ENCODE data around the gene ATP6V0A1.
A peak's percentile ranks its signal among the peaks of the same experiment; 100 is the strongest.

Gene ATP6V0A1

DNA sequence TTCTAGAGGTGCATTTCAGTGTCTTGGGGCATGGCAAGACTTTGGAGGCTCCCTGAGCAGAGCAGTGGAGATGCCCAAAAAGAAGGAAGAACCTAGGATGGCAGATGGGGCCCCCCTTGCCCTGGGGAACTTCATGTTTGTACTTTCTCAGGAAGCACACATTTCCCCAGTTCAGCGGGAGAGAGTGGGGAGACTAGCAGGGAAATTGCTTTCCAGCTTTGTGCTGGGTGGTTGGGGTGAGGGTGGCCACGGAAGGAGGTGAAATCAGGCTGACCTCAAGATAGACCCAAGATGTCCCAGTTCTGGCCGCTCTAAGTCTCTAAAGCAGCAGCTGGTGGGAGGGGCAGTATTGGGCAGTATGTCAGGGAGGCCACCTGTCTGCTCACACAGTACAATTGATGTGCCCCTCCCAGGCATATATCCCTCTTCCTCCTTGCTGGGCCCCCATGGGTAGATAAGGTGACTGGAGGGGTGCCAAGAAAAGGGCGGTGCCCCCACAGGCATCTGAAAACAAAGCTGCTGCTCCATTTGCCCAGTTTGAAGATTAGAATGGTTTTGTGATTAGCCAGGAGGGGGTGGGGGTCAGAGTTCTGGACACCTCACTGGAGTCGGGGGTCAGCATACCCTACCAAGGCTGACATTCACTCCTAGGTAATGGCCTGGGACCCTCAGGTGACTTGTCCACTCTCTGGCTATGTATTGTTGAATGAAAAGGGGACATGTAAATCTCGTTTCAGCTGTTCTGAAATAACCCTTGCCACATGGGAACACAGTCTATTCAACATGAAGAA lies 60.3 kb downstream of the ATP6V0A1 start:
- no peaks in the 10 kb centered on the region for H3K9me3 ChIP-seq
- H3K27me3 ChIP-seq = no peaks in the 10 kb centered on the region
- peak overlapping the region; percentile 92 for H3K27ac ChIP-seq
- DNase-seq = peak in 1 of 2 donors; percentile 78
- no peak for TF ChIP-seq CTCF (IDR thresholded peaks at IDR 0.05)
- peaks cover 0 to 32% (median 10%) of the 10 kb centered on the region in 3 donors for H3K36me3 ChIP-seq
- H3K4me3 ChIP-seq = no peak overlapping the region
- intact Hi-C loops (cut with DNase I; ENCODE audit: low total_unique reads) = loop anchor here (5.0 kb wide), 2 partner anchors 112 to 197 kb away; no protein-coding TSS in a partner anchor
- peaks cover 18 to 91% (median 80%) of the 10 kb centered on the region in 4 donors for H3K4me1 ChIP-seq

DNA sequence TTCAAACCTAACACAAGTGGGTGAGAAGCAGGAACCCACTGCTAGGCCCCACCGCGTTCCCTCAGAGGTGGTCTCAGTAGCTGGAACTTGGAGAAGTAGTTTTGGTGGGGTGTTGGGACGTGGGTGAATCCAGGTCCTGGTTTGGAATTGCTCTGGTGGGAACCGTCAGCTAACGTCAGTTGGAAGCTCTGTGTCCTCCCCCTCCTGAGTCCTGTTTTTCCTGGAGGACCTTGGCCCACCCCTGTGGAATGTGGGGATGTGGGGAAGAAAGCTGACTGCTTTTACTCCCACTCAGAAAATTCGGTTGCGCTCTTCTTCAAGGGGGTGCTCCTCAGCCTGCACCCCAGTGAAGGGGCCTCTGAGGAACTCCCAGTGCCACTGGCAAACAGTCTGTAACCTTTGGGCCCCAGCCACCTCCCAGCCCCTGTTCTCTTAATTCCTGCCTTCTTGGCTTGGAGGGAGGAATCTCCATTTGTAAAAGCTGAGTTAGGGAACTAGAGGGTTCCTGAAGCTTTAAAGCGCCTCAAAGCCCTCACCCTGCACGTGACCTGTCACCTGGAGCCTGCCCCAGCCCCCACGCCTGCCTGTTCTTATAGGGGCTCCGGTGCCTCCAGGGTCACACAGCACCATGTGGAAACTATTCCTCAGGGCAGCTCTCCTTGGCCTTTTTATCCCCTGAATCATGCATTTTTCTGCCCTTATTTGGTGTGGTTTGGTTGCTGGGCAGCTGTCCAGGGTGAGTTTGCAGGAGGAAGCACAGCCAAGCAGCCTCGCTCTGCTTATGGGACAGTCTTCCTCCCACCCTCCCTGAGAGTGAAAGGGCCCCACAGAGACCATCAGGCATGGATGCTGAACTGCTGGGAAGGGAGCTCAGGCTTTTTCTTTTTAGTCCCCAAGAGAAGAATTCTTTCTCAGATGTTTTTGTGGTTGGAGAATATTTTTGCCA lies 61.1 kb downstream of the ATP6V0A1 start:
- TF ChIP-seq CTCF (IDR thresholded peaks at IDR 0.05) = no peak
- peak overlapping the region; percentile 92 for H3K27ac ChIP-seq
- intact Hi-C loops (cut with DNase I; ENCODE audit: low total_unique reads) = loop anchor here (5.0 kb wide), 3 partner anchors 98 to 198 kb away; partner anchors contain the start of gene CAVIN1
- H3K36me3 ChIP-seq = peaks cover 0 to 23% (median 2%) of the 10 kb centered on the region in 3 donors
- peak; percentile 98 for DNase-seq
- H3K4me3 ChIP-seq = peak overlapping the region; percentile 5 to 16
- H3K4me1 ChIP-seq = peaks cover 18 to 93% (median 85%) of the 10 kb centered on the region in 4 donors
- H3K9me3 ChIP-seq = no peaks in the 10 kb centered on the region
- H3K27me3 ChIP-seq = no peaks in the 10 kb centered on the region

- peak overlapping the region in 1 of 2 donors; percentile 5 for H3K4me3 ChIP-seq
- H3K36me3 ChIP-seq = peaks cover 0 to 21% (median 0%) of the 10 kb centered on the region in 3 donors
- no peaks in the 10 kb centered on the region for H3K9me3 ChIP-seq
- no peak for DNase-seq
- peak overlapping the region; percentile 92 for H3K27ac ChIP-seq
- no peak for TF ChIP-seq CTCF (IDR thresholded peaks at IDR 0.05)
- H3K27me3 ChIP-seq = no peaks in the 10 kb centered on the region
- H3K4me1 ChIP-seq = peaks cover 18 to 97% (median 88%) of the 10 kb centered on the region in 4 donors
- intact Hi-C loops (cut with DNase I; ENCODE audit: low total_unique reads) = loop anchor here (5.0 kb wide), 1 partner anchor 98 kb away; the partner anchor contains the start of gene CAVIN1
Observed at GRCh38 chr17:42520540-42520951, 61.9 kb downstream of the ATP6V0A1 start.

GRCh38 chr17:42521036-42521435 lies 62.4 kb downstream of the ATP6V0A1 start:
- peaks cover 0 to 16% (median 0%) of the 10 kb centered on the region in 3 donors for H3K36me3 ChIP-seq
- intact Hi-C loops (cut with DNase I; ENCODE audit: low total_unique reads) = loop anchor here (5.0 kb wide), 1 partner anchor 99 kb away; the partner anchor contains the start of gene CAVIN1
- peaks cover 18 to 99% (median 90%) of the 10 kb centered on the region in 4 donors for H3K4me1 ChIP-seq
- no peaks in the 10 kb centered on the region for H3K9me3 ChIP-seq
- no peaks in the 10 kb centered on the region for H3K27me3 ChIP-seq
- peak overlapping the region; percentile 92 for H3K27ac ChIP-seq
- DNase-seq = no peak
- peak overlapping the region in 1 of 2 donors; percentile 5 for H3K4me3 ChIP-seq
- TF ChIP-seq CTCF (IDR thresholded peaks at IDR 0.05) = no peak

- no peak overlapping the region for H3K4me3 ChIP-seq
- intact Hi-C loops (cut with DNase I; ENCODE audit: low total_unique reads) = loop anchor here (5.0 kb wide), 1 partner anchor 99 kb away; the partner anchor contains the start of gene CAVIN1
- peaks cover 18 to 99% (median 85%) of the 10 kb centered on the region in 4 donors for H3K4me1 ChIP-seq
- H3K36me3 ChIP-seq = peaks cover 0 to 11% (median 0%) of the 10 kb centered on the region in 3 donors
- H3K9me3 ChIP-seq = no peaks in the 10 kb centered on the region
- H3K27ac ChIP-seq = peak overlapping the region; percentile 92
- no peak for TF ChIP-seq CTCF (IDR thresholded peaks at IDR 0.05)
- DNase-seq = peak in 1 of 2 donors; percentile 76
- no peaks in the 10 kb centered on the region for H3K27me3 ChIP-seq
Observed at GRCh38 chr17:42521666-42522262, 63.1 kb downstream of the ATP6V0A1 start.

All from tibial artery (tissue), 4 donors.